GM19395 (cell line): ENCODE results near the gene DYNC1H1.
A peak's percentile ranks its signal among the peaks of the same experiment; 100 is the strongest.

Source experiments
- ATAC-seq: cut with Tn5 transposase; IDR thresholded peaks from one replicate; pipeline ENCODE4 v1.9.1; 2021; ENCODE audit warnings: mild to moderate bottlenecking, moderate library complexity; ENCODE audit not compliant: unreplicated experiment

Gene DYNC1H1

GRCh38 chr14:102086972-102087761, 122.8 kb downstream of the DYNC1H1 start, which contains the start of gene HSP90AA1:
Gene HSP90AA1, minus strand, starts transcription at chr14:102087044. Its CDS starts 666 bp downstream, at chr14:102086378.
- peak; percentile 71 for ATAC-seq

GRCh38 chr14:102087762-102088011, 123.3 kb downstream of the DYNC1H1 start:
- no peak for ATAC-seq

GRCh38 chr14:102088012-102088792, 123.8 kb downstream of the DYNC1H1 start:
- no peak for ATAC-seq

- ATAC-seq, result no peak
Measured at GRCh38 chr14:102089621-102090343, 125.4 kb downstream of the DYNC1H1 start.

- no peak for ATAC-seq
Measured at GRCh38 chr14:102090713-102091112, 126.3 kb downstream of the DYNC1H1 start.

GRCh38 chr14:102092806-102093205, 128.4 kb downstream of the DYNC1H1 start:
- ATAC-seq, result no peak

- ATAC-seq, result no peak
Measured at GRCh38 chr14:102094101-102094500, 129.7 kb downstream of the DYNC1H1 start.

- no peak for ATAC-seq
Measured at GRCh38 chr14:102095231-102095870, 131.0 kb downstream of the DYNC1H1 start.

GRCh38 chr14:102095871-102096568, 131.6 kb downstream of the DYNC1H1 start:
- ATAC-seq, result no peak

- no peak for ATAC-seq
Measured at GRCh38 chr14:102096569-102097188, 132.3 kb downstream of the DYNC1H1 start.

- ATAC-seq, result no peak
Measured at GRCh38 chr14:102097441-102098135, 133.2 kb downstream of the DYNC1H1 start.

GRCh38 chr14:102103062-102103695, 138.8 kb downstream of the DYNC1H1 start:
- ATAC-seq, result peak; percentile 86

- no peak for ATAC-seq
Measured at GRCh38 chr14:102105369-102105768, 141.0 kb downstream of the DYNC1H1 start.
